Thyroid gland (tissue), 4 donors: ENCODE measurements around the gene OSTN.

Source experiments
- CTCF ChIP-seq, 6 experiments: fragments of 200-600 bp in 3 of 6; fragments of 450-650 bp in 3 of 6; sonication (generic) in 3 of 6; IDR thresholded peaks; one replicate each; pipeline ENCODE4 v1.5.1; 2016 to 2019; ENCODE audit warnings: antibody characterized with exemption in 6 of 6, mild to moderate bottlenecking in 2 of 6, inconsistent platforms in 1 of 6, moderate library complexity in 1 of 6
- POLR2A ChIP-seq, 2 donors: fragments of 450-650 bp; IDR thresholded peaks; one replicate each; pipeline ENCODE4 v1.6.1; 2017; ENCODE audit warnings: antibody characterized with exemption in 2 of 2, mild to moderate bottlenecking in 2 of 2, moderate library complexity in 1 of 2

GRCh38 chr3:191210032-191210431, 11.0 kb downstream of the OSTN start:
- TF ChIP-seq CTCF (IDR thresholded peaks at IDR 0.05), result no peak
- TF ChIP-seq POLR2A (IDR thresholded peaks at IDR 0.05), result no peak
